ENCODE results near the gene ETS2. TPM values are rescaled to one million over a fixed set of nuclear protein-coding genes. Genes with fewer than 3 reads are reported as not detected.

ETS2 gene
- total and polyA plus RNA-seq, 2 of the 8 experiments (the other 6 are each of a cell fraction or from before 2014, with no cell fraction given) = 11.0 to 45.1 TPM

GRCh38 chr21:38858026-38858811 lies 52.5 kb downstream of the ETS2 start (continued):
- TF ChIP-seq TBP (IDR thresholded peaks at IDR 0.05; ENCODE audit: low read depth, low read length) = no peak
- TF ChIP-seq CREB1 (IDR thresholded peaks at IDR 0.05) = no peak
- no peak for TF ChIP-seq BCL11A (IDR thresholded peaks at IDR 0.05; ENCODE audit: low read depth in 2 of 2, low read length in 2 of 2)
